NB4 (cell line): ENCODE results near the gene NPLOC4.

Experiments used
- POLR2A ChIP-seq: IDR thresholded peaks from 2 replicates; pipeline ENCODE4 v1.6.1; 2011; ENCODE audit warnings: mild to moderate bottlenecking; ENCODE audit not compliant: insufficient read length; ENCODE audit errors: extremely low read depth
- TF ChIP-seq, protein P1 (sequence below): IDR thresholded peaks from one replicate; pipeline ENCODE4 v1.5.1; 2012; ENCODE audit warnings: low read depth, low read length

DNA sequence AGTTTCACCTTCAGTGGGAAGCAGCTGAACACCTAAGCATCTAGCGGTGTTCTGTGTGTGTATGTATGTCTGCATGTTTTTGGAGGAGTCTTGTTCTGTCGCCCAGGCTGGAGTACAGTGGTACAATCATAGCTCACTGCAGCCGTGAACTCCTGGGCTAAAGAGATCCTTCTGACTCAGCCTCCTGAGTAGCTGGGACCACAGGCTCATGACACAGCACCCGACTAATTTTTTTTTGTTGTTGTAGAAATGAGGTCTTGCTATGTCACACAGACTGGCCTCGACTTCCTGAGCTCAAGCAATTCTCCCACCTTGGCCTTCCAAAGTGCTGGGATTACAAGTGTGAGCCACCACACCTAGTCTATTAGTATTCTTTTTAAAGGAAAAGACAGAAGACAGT, 54.6 kb downstream of the NPLOC4 start:
- no peak for TF ChIP-seq POLR2A
- TF ChIP-seq, protein P1, sequence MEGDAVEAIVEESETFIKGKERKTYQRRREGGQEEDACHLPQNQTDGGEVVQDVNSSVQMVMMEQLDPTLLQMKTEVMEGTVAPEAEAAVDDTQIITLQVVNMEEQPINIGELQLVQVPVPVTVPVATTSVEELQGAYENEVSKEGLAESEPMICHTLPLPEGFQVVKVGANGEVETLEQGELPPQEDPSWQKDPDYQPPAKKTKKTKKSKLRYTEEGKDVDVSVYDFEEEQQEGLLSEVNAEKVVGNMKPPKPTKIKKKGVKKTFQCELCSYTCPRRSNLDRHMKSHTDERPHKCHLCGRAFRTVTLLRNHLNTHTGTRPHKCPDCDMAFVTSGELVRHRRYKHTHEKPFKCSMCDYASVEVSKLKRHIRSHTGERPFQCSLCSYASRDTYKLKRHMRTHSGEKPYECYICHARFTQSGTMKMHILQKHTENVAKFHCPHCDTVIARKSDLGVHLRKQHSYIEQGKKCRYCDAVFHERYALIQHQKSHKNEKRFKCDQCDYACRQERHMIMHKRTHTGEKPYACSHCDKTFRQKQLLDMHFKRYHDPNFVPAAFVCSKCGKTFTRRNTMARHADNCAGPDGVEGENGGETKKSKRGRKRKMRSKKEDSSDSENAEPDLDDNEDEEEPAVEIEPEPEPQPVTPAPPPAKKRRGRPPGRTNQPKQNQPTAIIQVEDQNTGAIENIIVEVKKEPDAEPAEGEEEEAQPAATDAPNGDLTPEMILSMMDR, result no peak
